ENCODE data around the gene RIOX2. TPM values are rescaled to one million over a fixed set of nuclear protein-coding genes. Genes with fewer than 3 reads are reported as not detected.

Gene RIOX2
- total RNA-seq, 1 donor: 27.1 TPM

GRCh38 chr3:97931218-97931617 is 41.0 kb downstream of the RIOX2 start:
- Histone ChIP-seq H3K4me2 (ENCODE audit: insufficient read depth, low read length) (no peak overlapping the region), H3K27ac (ENCODE audit: low read depth, low read length) (no peak overlapping the region), H3K36me3 (ENCODE audit: insufficient read depth, low read length) (no peaks in the 10 kb centered on the region), H3K27me3 (ENCODE audit: insufficient read depth, low read length) (no peaks in the 10 kb centered on the region), H3K4me3 (ENCODE audit: insufficient read depth, low read length) (no peak overlapping the region), H2AFZ (ENCODE audit: low read length) (no peak overlapping the region), H4K20me1 (ENCODE audit: insufficient read depth, low read length) (no peaks in the 10 kb centered on the region), H3K4me1 (ENCODE audit: insufficient read depth, low read length) (no peaks in the 10 kb centered on the region), H3K9me3 (ENCODE audit: low read depth, low read length) (no peaks in the 10 kb centered on the region), H3K79me2 (ENCODE audit: insufficient read depth, low read length) (no peaks in the 10 kb centered on the region)
- TF ChIP-seq CTCF (IDR thresholded peaks at IDR 0.05; ENCODE audit: extremely low read depth, low read depth, low read length): no peak
- DNase-seq (ENCODE audit: insufficient read length, low spot score, missing footprints): no peak

- Histone ChIP-seq H3K79me2 (ENCODE audit: insufficient read depth, low read length) (no peaks in the 10 kb centered on the region), H3K4me3 (ENCODE audit: insufficient read depth, low read length) (no peak overlapping the region), H2AFZ (ENCODE audit: low read length) (no peak overlapping the region), H4K20me1 (ENCODE audit: insufficient read depth, low read length) (no peaks in the 10 kb centered on the region), H3K9me3 (ENCODE audit: low read depth, low read length) (no peaks in the 10 kb centered on the region), H3K4me2 (ENCODE audit: insufficient read depth, low read length) (no peak overlapping the region), H3K27ac (ENCODE audit: low read depth, low read length) (no peak overlapping the region), H3K27me3 (ENCODE audit: insufficient read depth, low read length) (no peaks in the 10 kb centered on the region), H3K4me1 (ENCODE audit: insufficient read depth, low read length) (no peaks in the 10 kb centered on the region), H3K36me3 (ENCODE audit: insufficient read depth, low read length) (no peaks in the 10 kb centered on the region)
- DNase-seq (ENCODE audit: insufficient read length, low spot score, missing footprints): no peak
- TF ChIP-seq CTCF (IDR thresholded peaks at IDR 0.05; ENCODE audit: extremely low read depth, low read depth, low read length): no peak
Measured at GRCh38 chr3:97930018-97930417, 42.2 kb downstream of the RIOX2 start.

- H3K9me3 ChIP-seq (ENCODE audit: low read depth, low read length): no peaks in the 10 kb centered on the region
Measured at GRCh38 chr3:97928986-97929385, 43.2 kb downstream of the RIOX2 start.

GRCh38 chr3:97927704-97928103 is 44.5 kb downstream of the RIOX2 start:
- TF ChIP-seq CTCF (IDR thresholded peaks at IDR 0.05; ENCODE audit: extremely low read depth, low read depth, low read length): no peak
- no peak overlapping the region for H3K27ac ChIP-seq (ENCODE audit: low read depth, low read length)
- no peaks in the 10 kb centered on the region for H3K79me2 ChIP-seq (ENCODE audit: insufficient read depth, low read length)
- H3K9me3 ChIP-seq (ENCODE audit: low read depth, low read length): no peaks in the 10 kb centered on the region
- H3K4me2 ChIP-seq (ENCODE audit: insufficient read depth, low read length): no peak overlapping the region
- H2AFZ ChIP-seq (ENCODE audit: low read length): no peak overlapping the region
- DNase-seq (ENCODE audit: insufficient read length, low spot score, missing footprints): no peak
- H3K4me1 ChIP-seq (ENCODE audit: insufficient read depth, low read length): no peaks in the 10 kb centered on the region
- no peaks in the 10 kb centered on the region for H3K36me3 ChIP-seq (ENCODE audit: insufficient read depth, low read length)
- H3K4me3 ChIP-seq (ENCODE audit: insufficient read depth, low read length): no peak overlapping the region
- no peaks in the 10 kb centered on the region for H3K27me3 ChIP-seq (ENCODE audit: insufficient read depth, low read length)
- no peaks in the 10 kb centered on the region for H4K20me1 ChIP-seq (ENCODE audit: insufficient read depth, low read length)

More at GRCh38 chr3:97928986-97929385, 43.2 kb downstream of the RIOX2 start:
- Histone ChIP-seq H3K4me1 (ENCODE audit: insufficient read depth, low read length) (no peaks in the 10 kb centered on the region), H3K36me3 (ENCODE audit: insufficient read depth, low read length) (no peaks in the 10 kb centered on the region), H3K27ac (ENCODE audit: low read depth, low read length) (no peak overlapping the region), H3K27me3 (ENCODE audit: insufficient read depth, low read length) (no peaks in the 10 kb centered on the region), H4K20me1 (ENCODE audit: insufficient read depth, low read length) (no peaks in the 10 kb centered on the region), H3K4me3 (ENCODE audit: insufficient read depth, low read length) (no peak overlapping the region), H3K79me2 (ENCODE audit: insufficient read depth, low read length) (no peaks in the 10 kb centered on the region), H2AFZ (ENCODE audit: low read length) (no peak overlapping the region), H3K4me2 (ENCODE audit: insufficient read depth, low read length) (no peak overlapping the region)
- TF ChIP-seq CTCF (IDR thresholded peaks at IDR 0.05; ENCODE audit: extremely low read depth, low read depth, low read length): no peak
- DNase-seq (ENCODE audit: insufficient read length, low spot score, missing footprints): no peak
